GM18502 (cell line): ENCODE results near the gene SPCS2.

Experiments
- ATAC-seq: cut with Tn5 transposase; IDR thresholded peaks from one replicate; pipeline ENCODE4 v1.9.1; 2021; ENCODE audit warnings: mild to moderate bottlenecking; ENCODE audit not compliant: unreplicated experiment, poor library complexity

SPCS2 gene

GRCh38 chr11:74948898-74949752 is at the start of gene SPCS2, which contains the start of gene XRRA1:
Gene SPCS2, plus strand, starts transcription at chr11:74949266. Its CDS starts 20 bp downstream, at chr11:74949286.
Gene XRRA1, minus strand, starts transcription at chr11:74949091. Its CDS starts 8,213 bp downstream, at chr11:74940878.
- peak; percentile 92 for ATAC-seq

GRCh38 chr11:74902342-74902741 is 46.7 kb upstream of the SPCS2 start:
- ATAC-seq: no peak

- no peak for ATAC-seq
Measured at GRCh38 chr11:74905326-74905725, 43.7 kb upstream of the SPCS2 start.

DNA sequence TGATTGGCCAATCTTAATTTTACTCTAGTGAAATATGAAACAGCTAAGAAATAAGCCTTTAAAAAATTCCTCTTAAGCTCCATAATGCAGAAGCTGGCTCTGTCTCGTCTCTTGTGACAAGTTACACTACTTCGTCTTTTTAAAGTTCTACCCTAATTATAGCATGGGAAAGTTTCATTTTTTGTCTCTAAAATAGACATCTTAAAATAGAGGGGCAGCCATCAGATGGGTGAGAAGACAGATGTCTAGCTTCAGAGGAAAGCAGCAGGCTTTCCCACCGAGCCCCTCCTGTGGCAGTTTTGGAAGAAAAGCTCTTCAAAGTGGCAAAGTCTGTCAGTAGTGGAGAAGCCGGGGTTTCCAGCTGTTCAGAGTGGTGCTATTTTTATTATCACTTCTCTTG is 39.7 kb upstream of the SPCS2 start:
- peak; percentile 49 for ATAC-seq

DNA sequence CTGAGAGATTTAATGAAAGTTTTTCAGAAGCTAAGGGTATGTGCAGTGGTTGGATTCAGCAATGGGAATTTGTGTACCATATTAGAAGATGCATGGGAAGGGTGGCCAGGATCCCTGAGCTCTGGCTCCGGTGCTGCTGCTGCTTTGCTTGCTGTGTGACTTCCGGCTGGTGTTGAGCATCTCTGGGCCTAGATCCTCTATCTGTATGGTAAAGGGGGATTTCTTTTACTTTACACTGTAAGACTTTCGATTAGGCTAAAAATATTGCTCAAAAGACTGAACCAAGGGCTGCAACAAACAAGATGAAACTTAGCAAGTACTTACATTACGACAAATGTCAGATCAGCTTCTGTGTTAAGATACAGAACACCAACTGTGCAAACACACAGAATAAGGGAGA is 39.3 kb upstream of the SPCS2 start:
- peak; percentile 42 for ATAC-seq

DNA sequence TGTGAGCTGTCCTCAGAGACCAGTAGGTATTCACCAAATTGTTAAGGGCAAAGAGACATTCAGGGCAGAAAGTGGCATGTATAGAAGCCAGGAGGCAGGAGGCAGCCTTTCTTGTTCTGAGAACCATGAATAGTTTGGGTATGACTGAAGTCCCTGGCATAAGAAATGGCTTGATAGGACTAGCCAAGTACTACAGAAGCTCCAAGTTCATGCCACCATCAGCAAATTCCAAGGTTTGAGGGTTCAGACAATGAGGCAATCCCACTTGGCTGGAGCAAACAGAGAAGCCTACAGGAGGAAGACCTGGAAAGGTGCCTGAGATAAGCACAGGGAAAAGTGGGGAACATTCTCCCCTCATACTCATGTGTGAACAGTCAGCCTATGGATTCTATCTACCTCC is 25.9 kb upstream of the SPCS2 start:
- ATAC-seq: no peak

DNA sequence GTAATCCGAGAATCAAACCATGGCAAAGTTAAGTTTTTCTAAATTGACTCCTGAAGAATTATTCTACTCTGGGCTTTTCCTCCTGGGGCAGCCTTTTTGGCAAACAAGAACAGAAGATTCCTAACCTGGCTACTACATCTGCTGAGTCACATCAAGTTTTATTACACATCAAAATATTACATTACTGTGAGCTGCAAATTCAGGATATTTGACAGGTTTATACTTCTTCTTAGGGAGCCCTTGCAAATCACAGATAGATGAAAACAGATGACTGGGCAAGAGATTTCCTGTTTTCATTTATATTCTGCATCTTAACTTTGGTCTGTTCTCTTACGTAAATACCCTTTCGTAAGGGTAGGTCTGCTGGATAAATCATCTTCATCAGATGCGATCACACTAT is 23.8 kb upstream of the SPCS2 start:
- ATAC-seq: no peak

DNA sequence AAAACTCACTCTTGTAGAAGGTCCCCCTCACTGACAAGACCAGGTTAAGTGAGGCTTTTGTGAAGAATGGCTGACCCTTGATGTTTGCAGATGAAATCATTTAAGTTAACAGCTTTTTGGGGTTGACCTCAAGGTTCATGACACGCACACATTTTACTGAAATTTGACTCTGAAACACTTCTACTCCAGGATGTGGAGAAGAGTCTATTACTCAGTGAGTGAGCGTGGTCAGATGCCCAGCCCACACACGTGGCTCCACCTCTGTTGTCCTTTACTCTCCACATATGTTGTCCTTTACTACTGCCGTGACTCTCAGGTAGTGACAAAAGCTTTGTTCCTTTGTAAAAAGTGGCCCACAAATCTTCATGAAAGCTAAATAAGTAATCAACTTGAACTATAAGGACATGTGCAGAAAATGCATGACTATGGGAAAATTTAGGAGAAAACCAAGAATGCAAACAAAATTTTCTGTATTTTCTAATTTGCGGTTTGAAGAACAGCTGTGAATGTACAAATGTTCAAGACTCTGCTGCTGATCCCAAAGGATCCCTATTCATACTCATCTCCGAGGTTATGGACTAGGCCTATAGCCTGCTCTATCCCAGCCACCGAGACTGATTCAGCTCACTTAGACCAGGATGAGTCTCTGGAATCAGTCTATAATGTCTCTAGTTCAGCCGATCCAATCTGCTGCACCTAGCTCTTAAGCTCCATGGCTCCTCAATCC is 22.6 kb upstream of the SPCS2 start:
- ATAC-seq: no peak

GRCh38 chr11:74927496-74927895 is 21.6 kb upstream of the SPCS2 start:
- no peak for ATAC-seq

DNA sequence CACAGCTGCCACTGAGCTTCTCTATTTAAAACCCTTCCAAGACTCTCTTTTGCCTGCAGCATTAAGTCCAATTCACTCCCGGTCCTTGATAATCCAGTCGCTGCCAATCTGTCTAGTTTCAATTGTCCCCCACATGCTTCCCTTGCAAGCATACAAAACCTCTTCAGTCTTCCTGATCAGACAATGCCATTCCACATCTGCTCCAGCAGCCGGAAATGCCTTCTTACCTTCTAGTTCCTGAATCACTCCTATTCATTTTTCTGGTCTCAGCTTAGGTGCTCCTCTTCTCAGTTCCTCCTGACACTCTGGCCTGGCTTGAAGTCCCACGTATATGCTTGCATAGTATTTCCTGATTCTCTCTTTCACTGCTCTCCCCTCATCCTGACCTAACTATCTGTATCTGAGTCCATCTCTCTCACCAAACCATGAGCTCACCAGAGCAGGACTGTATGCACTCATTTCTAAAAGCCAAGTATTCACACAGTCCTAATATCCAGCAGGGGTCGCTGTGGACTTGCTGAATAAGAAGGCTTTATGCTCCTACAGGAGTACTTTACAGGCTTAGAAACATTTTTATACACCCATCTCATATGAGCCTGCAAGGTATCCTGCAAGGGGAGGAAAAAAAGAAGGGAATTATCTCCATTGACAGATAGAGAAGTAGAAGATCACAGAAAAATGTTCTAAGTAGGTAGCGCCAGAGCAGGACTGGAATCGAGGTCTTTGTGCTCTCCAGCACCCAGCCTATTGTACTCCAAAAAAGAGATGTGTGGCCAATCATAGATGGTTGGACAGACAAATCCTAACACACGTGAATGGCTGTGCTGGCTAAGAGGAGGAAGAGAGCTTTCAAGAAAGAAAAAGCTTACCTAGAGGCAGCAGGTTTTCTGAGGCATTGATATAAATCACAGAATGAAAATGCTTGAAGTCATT is 19.4 kb upstream of the SPCS2 start:
- ATAC-seq: peak; percentile 76

GRCh38 chr11:74932169-74932568 is 16.9 kb upstream of the SPCS2 start:
- no peak for ATAC-seq

- no peak for ATAC-seq
Measured at GRCh38 chr11:74932797-74933196, 16.3 kb upstream of the SPCS2 start.

DNA sequence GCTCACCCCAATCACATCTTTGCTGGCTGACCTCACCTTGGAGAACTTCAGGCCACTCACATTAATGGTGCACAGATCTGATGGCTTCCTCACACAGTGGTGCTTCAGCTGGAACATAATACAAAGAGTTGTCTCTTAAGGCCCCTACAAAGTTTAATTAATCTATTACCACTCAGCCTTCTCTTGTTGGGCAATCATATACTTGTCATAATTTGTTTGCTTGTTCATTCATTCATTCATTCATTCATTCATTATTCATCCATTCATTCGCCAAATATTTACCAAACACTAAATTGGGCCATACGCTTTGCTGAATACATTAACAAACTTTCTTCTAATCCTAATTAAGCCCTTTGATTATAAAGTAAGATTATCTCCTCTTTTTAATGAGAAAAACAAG is 15.3 kb upstream of the SPCS2 start:
- no peak for ATAC-seq

DNA sequence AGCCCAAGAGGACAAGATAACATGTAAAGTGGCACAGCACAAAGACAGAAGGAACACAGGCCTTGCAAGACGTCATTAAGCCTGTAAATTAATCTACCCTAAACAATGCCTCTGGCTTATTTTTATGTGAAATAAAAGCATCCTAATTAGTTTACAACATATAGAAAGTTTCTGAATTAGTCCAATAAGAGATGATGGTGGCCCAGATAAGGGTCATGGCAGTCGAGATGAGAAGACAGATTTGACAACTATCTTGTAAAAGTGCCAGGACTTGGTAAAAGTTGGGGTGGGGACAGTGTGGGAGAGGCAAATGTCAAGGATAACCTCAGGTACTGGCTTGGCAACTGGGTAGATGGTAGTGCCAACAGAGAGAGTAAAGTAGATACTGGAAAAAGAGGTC is 13.8 kb upstream of the SPCS2 start:
- ATAC-seq: no peak

DNA sequence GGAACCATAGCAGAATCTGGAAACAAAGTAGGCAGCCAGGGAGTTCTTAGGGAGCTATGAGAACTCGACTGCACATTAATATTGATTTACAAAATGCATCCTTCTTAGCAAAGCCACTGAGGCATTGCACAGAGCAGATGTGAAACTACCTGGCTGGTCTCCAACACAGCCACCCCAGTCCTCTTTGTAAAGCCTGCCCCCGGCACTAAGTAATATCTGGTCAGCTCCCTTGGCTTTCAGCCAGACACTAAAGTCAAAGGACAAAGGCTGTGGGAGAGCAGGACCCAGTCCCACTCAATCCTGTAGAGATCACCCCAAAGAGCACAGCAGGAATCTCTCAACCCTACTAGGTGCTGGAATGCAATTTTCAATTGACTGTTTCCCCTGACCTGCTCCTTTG is 13.0 kb upstream of the SPCS2 start:
- ATAC-seq: no peak

DNA sequence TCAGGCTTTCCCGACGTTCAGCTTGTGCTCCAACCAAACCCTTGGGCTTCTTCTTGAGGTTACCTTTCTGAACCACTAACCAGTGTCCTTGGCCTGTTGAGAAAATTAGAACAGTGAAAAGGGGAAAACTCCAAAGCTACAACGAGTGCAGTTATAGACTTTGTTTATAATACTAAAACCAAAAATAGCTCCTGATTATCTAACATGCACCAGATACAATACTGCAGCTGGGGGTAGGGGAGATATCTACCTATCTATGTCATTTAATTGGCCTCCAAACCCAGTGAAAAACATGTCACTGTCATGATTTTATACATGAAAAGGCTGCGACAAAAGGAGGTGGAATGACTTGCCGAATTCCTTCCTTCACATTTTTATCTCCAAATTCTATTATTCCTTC is 12.1 kb upstream of the SPCS2 start:
- no peak for ATAC-seq

DNA sequence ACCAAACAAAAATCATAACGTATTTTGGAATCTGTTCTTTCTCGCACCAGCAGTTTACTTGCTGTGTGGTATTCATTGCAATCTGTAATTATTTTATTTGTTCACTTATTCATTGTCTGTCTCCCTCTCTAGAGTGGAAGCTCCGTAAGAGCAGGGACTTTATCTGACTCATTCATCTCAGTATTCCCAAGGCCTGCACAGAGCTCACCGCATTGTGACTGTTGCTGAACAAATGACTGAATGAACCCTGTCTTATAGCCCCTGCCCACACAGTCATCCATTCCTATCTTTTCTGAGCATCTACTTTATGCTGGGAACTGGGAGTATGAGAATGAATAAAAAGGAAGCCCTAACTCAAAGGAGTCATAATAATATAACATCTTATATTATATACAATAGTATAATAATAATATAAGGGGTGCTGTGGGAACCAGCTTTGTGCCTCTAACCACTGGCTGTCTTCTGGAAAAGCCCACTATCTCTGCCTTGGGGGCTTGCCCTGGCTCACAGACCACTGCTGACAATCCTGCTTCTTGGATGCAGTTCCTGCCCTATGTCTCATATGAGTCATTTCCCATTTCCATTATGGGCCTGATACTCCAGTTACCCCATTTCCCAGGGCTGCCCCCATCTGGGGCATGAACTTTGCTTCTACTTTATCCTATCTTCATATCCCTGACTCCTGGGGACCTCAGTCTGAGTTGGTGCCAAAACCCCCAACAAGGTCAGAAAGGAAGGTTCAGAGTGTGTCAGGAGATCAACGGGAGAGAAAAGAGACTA is 11.2 kb upstream of the SPCS2 start:
- no peak for ATAC-seq

- ATAC-seq: no peak
Measured at GRCh38 chr11:74941492-74941891, 7.6 kb upstream of the SPCS2 start.

GRCh38 chr11:74942073-74942759 is 6.8 kb upstream of the SPCS2 start:
- no peak for ATAC-seq
